ENCODE data around the gene TMEM95. TPM values are rescaled to one million over a fixed set of nuclear protein-coding genes. Genes with fewer than 3 reads are reported as not detected.
A peak's percentile ranks its signal among the peaks of the same experiment; 100 is the strongest.

The TMEM95 gene
- polyA plus RNA-seq, 1 donor from 2014 or later, result not detected

DNA sequence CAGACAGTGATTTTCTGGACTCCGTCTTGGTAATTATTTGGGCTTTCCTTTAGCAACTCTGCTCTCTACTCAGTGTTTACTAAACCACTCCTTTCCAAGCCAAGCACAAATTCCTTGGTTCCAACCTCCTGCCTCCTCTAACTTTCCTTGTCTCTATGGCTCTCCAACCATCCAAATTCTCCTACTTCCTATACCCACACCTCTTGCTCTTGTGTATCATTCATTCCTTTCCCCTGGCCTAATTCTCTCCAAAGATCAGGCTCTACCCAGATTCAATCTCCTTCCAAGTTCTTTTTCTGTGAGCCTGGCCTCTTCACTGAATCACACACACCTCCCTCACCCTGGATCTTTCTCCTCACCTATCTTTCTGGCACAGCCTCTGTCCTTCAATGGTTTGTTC is 26.9 kb upstream of the TMEM95 start:
- peak overlapping the region; percentile 93 for H3K27ac ChIP-seq (ENCODE audit: low read length)

DNA sequence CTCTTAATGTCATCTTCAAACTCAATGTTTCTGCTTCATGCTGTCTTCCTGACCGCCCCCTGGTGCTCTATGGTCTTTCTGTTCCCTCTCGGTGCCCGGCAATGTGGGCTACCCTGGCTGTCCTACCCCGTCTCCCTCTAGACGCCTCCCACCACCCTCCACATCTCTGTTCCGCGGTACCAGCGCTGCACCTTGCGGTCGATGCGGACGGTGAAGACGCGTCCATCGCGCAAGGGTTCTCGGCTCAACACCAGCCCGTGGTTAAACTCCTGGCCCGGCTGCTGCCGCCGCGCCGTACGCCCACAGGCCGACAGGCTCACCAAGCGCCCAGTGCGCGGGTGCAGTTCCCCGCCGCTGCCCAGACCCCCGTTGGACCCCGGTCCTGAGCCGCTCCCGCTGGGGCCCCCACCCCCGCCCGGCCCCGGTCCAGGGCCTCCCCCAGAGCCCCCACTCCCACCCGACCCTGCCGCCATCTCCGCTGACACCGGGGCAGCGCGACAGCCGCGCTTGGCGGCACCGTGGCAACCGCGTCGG is 26.0 kb upstream of the TMEM95 start, which contains the start of gene NEURL4:
Gene NEURL4, minus strand, starts transcription at position 496 of the 534 bp plus-strand sequence. Its CDS starts 23 bp downstream, at position 473.
- peak within 1 kb of the TSS; percentile 92 for H3K4me2 ChIP-seq (ENCODE audit: low read length)
- peaks cover 9% of the 10 kb centered on the region for H3K79me2 ChIP-seq (replicated peaks; ENCODE audit: insufficient read depth, low read length)
- H2AFZ ChIP-seq (ENCODE audit: low read depth, low read length), result peak within 1 kb of the TSS; percentile 61
- H4K20me1 ChIP-seq (ENCODE audit: insufficient read depth), result no peaks in the 10 kb centered on the region
- no peaks in the 10 kb centered on the region for H3F3A ChIP-seq (ENCODE audit: insufficient read depth, low read length, poor library complexity, severe bottlenecking)
- no peaks in the 10 kb centered on the region for H3K9me3 ChIP-seq (ENCODE audit: low read length)
- H3K27ac ChIP-seq (ENCODE audit: low read length), result peak within 1 kb of the TSS; percentile 93
- H3K9me2 ChIP-seq (ENCODE audit: insufficient read depth, low read length), result no peaks in the 10 kb centered on the region
- no peaks in the 10 kb centered on the region for H3K27me3 ChIP-seq (ENCODE audit: insufficient read depth, low read depth, low read length)
- peak within 1 kb of the TSS; percentile 92 for H3K4me3 ChIP-seq (ENCODE audit: low read length)
- H3K36me3 ChIP-seq (ENCODE audit: insufficient read depth, low read length), result no peaks in the 10 kb centered on the region
- TF ChIP-seq EP300 (conservative IDR thresholded peaks at IDR 0.05; ENCODE audit: poor library complexity, severe bottlenecking) (no peak), SMC3 (conservative IDR thresholded peaks at IDR 0.05; ENCODE audit: poor library complexity) (peak; percentile 26), RAD21 (conservative IDR thresholded peaks at IDR 0.05) (peak; percentile 22), POLR2AphosphoS5 (IDR thresholded peaks at IDR 0.05) (no peak), TAF1 (IDR thresholded peaks at IDR 0.05; ENCODE audit: low read depth) (no peak), MXI1 (conservative IDR thresholded peaks at IDR 0.05; ENCODE audit: poor library complexity, severe bottlenecking) (no peak), EZH2 (IDR thresholded peaks at IDR 0.05; ENCODE audit: borderline replicate concordance, insufficient read depth, low read length, poor library complexity, severe bottlenecking) (no peak)
- TF ChIP-seq, protein P1, sequence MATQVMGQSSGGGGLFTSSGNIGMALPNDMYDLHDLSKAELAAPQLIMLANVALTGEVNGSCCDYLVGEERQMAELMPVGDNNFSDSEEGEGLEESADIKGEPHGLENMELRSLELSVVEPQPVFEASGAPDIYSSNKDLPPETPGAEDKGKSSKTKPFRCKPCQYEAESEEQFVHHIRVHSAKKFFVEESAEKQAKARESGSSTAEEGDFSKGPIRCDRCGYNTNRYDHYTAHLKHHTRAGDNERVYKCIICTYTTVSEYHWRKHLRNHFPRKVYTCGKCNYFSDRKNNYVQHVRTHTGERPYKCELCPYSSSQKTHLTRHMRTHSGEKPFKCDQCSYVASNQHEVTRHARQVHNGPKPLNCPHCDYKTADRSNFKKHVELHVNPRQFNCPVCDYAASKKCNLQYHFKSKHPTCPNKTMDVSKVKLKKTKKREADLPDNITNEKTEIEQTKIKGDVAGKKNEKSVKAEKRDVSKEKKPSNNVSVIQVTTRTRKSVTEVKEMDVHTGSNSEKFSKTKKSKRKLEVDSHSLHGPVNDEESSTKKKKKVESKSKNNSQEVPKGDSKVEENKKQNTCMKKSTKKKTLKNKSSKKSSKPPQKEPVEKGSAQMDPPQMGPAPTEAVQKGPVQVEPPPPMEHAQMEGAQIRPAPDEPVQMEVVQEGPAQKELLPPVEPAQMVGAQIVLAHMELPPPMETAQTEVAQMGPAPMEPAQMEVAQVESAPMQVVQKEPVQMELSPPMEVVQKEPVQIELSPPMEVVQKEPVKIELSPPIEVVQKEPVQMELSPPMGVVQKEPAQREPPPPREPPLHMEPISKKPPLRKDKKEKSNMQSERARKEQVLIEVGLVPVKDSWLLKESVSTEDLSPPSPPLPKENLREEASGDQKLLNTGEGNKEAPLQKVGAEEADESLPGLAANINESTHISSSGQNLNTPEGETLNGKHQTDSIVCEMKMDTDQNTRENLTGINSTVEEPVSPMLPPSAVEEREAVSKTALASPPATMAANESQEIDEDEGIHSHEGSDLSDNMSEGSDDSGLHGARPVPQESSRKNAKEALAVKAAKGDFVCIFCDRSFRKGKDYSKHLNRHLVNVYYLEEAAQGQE (IDR thresholded peaks at IDR 0.05; ENCODE audit: borderline replicate concordance), result peak; percentile 40
- TF ChIP-seq, protein P2, sequence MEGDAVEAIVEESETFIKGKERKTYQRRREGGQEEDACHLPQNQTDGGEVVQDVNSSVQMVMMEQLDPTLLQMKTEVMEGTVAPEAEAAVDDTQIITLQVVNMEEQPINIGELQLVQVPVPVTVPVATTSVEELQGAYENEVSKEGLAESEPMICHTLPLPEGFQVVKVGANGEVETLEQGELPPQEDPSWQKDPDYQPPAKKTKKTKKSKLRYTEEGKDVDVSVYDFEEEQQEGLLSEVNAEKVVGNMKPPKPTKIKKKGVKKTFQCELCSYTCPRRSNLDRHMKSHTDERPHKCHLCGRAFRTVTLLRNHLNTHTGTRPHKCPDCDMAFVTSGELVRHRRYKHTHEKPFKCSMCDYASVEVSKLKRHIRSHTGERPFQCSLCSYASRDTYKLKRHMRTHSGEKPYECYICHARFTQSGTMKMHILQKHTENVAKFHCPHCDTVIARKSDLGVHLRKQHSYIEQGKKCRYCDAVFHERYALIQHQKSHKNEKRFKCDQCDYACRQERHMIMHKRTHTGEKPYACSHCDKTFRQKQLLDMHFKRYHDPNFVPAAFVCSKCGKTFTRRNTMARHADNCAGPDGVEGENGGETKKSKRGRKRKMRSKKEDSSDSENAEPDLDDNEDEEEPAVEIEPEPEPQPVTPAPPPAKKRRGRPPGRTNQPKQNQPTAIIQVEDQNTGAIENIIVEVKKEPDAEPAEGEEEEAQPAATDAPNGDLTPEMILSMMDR (IDR thresholded peaks at IDR 0.05; ENCODE audit: poor library complexity, severe bottlenecking), result peak; percentile 36
- peak within 1 kb of the TSS; percentile 81 for H3K9ac ChIP-seq (ENCODE audit: low read length)

More for the DNA sequence above, 26.9 kb upstream of the TMEM95 start:
- no peak for TF ChIP-seq TAF1 (IDR thresholded peaks at IDR 0.05; ENCODE audit: low read depth)
- peaks cover 9% of the 10 kb centered on the region for H3K79me2 ChIP-seq (replicated peaks; ENCODE audit: insufficient read depth, low read length)
- no peaks in the 10 kb centered on the region for H3K36me3 ChIP-seq (ENCODE audit: insufficient read depth, low read length)
- peak overlapping the region; percentile 92 for H3K4me3 ChIP-seq (ENCODE audit: low read length)
- peak overlapping the region; percentile 81 for H3K9ac ChIP-seq (ENCODE audit: low read length)
- H2AFZ ChIP-seq (ENCODE audit: low read depth, low read length), result no peak overlapping the region
- H4K20me1 ChIP-seq (ENCODE audit: insufficient read depth), result no peaks in the 10 kb centered on the region
- H3K27me3 ChIP-seq (ENCODE audit: insufficient read depth, low read depth, low read length), result no peaks in the 10 kb centered on the region
- peak overlapping the region; percentile 92 for H3K4me2 ChIP-seq (ENCODE audit: low read length)
- no peaks in the 10 kb centered on the region for H3K9me2 ChIP-seq (ENCODE audit: insufficient read depth, low read length)
- H3K9me3 ChIP-seq (ENCODE audit: low read length), result no peaks in the 10 kb centered on the region
- H3F3A ChIP-seq (ENCODE audit: insufficient read depth, low read length, poor library complexity, severe bottlenecking), result no peaks in the 10 kb centered on the region

Measured in neural cell (in vitro differentiated cells).